ENCODE results near the gene PCNX2. TPM values are rescaled to one million over a fixed set of nuclear protein-coding genes. Genes with fewer than 3 reads are reported as not detected.
"Not testable (repeated sequence)": the region's sequence is repeated elsewhere in the genome, so short reads cannot be mapped to it uniquely, and the experiment has no call there.

The PCNX2 gene
- total RNA-seq, 1 donor from 2014 or later: 23.5 TPM

GRCh38 chr1:233086961-233087881 lies 208.3 kb downstream of the PCNX2 start:
- no peaks in the 10 kb centered on the region for H3K4me1 ChIP-seq (ENCODE audit: control insufficient read depth in 3 of 3, insufficient read depth in 3 of 3, low read length in 3 of 3)
- H3K4me3 ChIP-seq (ENCODE audit: low read length in 3 of 3): no peak overlapping the region
- H3K27me3 ChIP-seq (ENCODE audit: control insufficient read depth in 3 of 3, insufficient read depth in 3 of 3, low read length in 3 of 3): no peaks in the 10 kb centered on the region
- no peaks in the 10 kb centered on the region for H3K36me3 ChIP-seq (ENCODE audit: control insufficient read depth in 3 of 3, insufficient read depth in 3 of 3, low read length in 3 of 3)
- H3K9me3 ChIP-seq (ENCODE audit: control insufficient read depth in 3 of 3, low read length in 3 of 3): no peaks in the 10 kb centered on the region
- no peak overlapping the region for H3K27ac ChIP-seq (ENCODE audit: low read depth, low read length)
- no peak overlapping the region for H3K9ac ChIP-seq (ENCODE audit: low read depth in 1 of 3, low read length in 3 of 3)

GRCh38 chr1:233085566-233085965 lies 210.0 kb downstream of the PCNX2 start:
- no peak overlapping the region for H3K27ac ChIP-seq (ENCODE audit: low read depth, low read length)
- no peaks in the 10 kb centered on the region for H3K9me3 ChIP-seq (ENCODE audit: control insufficient read depth in 3 of 3, low read length in 3 of 3)
- H3K9ac ChIP-seq (ENCODE audit: low read depth in 1 of 3, low read length in 3 of 3): no peak overlapping the region
- no peaks in the 10 kb centered on the region for H3K36me3 ChIP-seq (ENCODE audit: control insufficient read depth in 3 of 3, insufficient read depth in 3 of 3, low read length in 3 of 3)
- H3K4me1 ChIP-seq (ENCODE audit: control insufficient read depth in 3 of 3, insufficient read depth in 3 of 3, low read length in 3 of 3): no peaks in the 10 kb centered on the region
- H3K27me3 ChIP-seq (ENCODE audit: control insufficient read depth in 3 of 3, insufficient read depth in 3 of 3, low read length in 3 of 3): no peaks in the 10 kb centered on the region
- H3K4me3 ChIP-seq (ENCODE audit: low read length in 3 of 3): no peak overlapping the region

GRCh38 chr1:233082778-233083550 lies 212.6 kb downstream of the PCNX2 start:
- H3K9me3 ChIP-seq (ENCODE audit: control insufficient read depth in 3 of 3, low read length in 3 of 3): no peaks in the 10 kb centered on the region
- no peaks in the 10 kb centered on the region for H3K4me1 ChIP-seq (ENCODE audit: control insufficient read depth in 3 of 3, insufficient read depth in 3 of 3, low read length in 3 of 3)
- no peaks in the 10 kb centered on the region for H3K36me3 ChIP-seq (ENCODE audit: control insufficient read depth in 3 of 3, insufficient read depth in 3 of 3, low read length in 3 of 3)
- H3K27me3 ChIP-seq (ENCODE audit: control insufficient read depth in 3 of 3, insufficient read depth in 3 of 3, low read length in 3 of 3): no peaks in the 10 kb centered on the region
- H3K9ac ChIP-seq (ENCODE audit: low read depth in 1 of 3, low read length in 3 of 3): no peak overlapping the region
- no peak overlapping the region for H3K4me3 ChIP-seq (ENCODE audit: low read length in 3 of 3)
- no peak overlapping the region for H3K27ac ChIP-seq (ENCODE audit: low read depth, low read length)

- Histone ChIP-seq H3K4me1 (ENCODE audit: control insufficient read depth in 3 of 3, insufficient read depth in 3 of 3, low read length in 3 of 3) (no peaks in the 10 kb centered on the region), H3K27ac (ENCODE audit: low read depth, low read length) (no peak overlapping the region), H3K27me3 (ENCODE audit: control insufficient read depth in 3 of 3, insufficient read depth in 3 of 3, low read length in 3 of 3) (no peaks in the 10 kb centered on the region), H3K9ac (ENCODE audit: low read depth in 1 of 3, low read length in 3 of 3) (no peak overlapping the region), H3K36me3 (ENCODE audit: control insufficient read depth in 3 of 3, insufficient read depth in 3 of 3, low read length in 3 of 3) (no peaks in the 10 kb centered on the region), H3K4me3 (ENCODE audit: low read length in 3 of 3) (no peak overlapping the region), H3K9me3 (ENCODE audit: control insufficient read depth in 3 of 3, low read length in 3 of 3) (no peaks in the 10 kb centered on the region)
Measured at GRCh38 chr1:233081735-233082134, 213.8 kb downstream of the PCNX2 start.

GRCh38 chr1:233080827-233081226 lies 214.7 kb downstream of the PCNX2 start:
- not testable (repeated sequence) for H3K27me3 ChIP-seq (ENCODE audit: control insufficient read depth in 3 of 3, insufficient read depth in 3 of 3, low read length in 3 of 3); H3K9me3 ChIP-seq (ENCODE audit: control insufficient read depth in 3 of 3, low read length in 3 of 3); H3K36me3 ChIP-seq (ENCODE audit: control insufficient read depth in 3 of 3, insufficient read depth in 3 of 3, low read length in 3 of 3); H3K27ac ChIP-seq (ENCODE audit: low read depth, low read length); H3K9ac ChIP-seq (ENCODE audit: low read depth in 1 of 3, low read length in 3 of 3); H3K4me3 ChIP-seq (ENCODE audit: low read length in 3 of 3); H3K4me1 ChIP-seq (ENCODE audit: control insufficient read depth in 3 of 3, insufficient read depth in 3 of 3, low read length in 3 of 3)

- no peak overlapping the region for H3K27ac ChIP-seq (ENCODE audit: low read depth, low read length)
- no peak overlapping the region for H3K9ac ChIP-seq (ENCODE audit: low read depth in 1 of 3, low read length in 3 of 3)
- no peaks in the 10 kb centered on the region for H3K9me3 ChIP-seq (ENCODE audit: control insufficient read depth in 3 of 3, low read length in 3 of 3)
- H3K27me3 ChIP-seq (ENCODE audit: control insufficient read depth in 3 of 3, insufficient read depth in 3 of 3, low read length in 3 of 3): no peaks in the 10 kb centered on the region
- no peaks in the 10 kb centered on the region for H3K4me1 ChIP-seq (ENCODE audit: control insufficient read depth in 3 of 3, insufficient read depth in 3 of 3, low read length in 3 of 3)
- no peak overlapping the region for H3K4me3 ChIP-seq (ENCODE audit: low read length in 3 of 3)
- no peaks in the 10 kb centered on the region for H3K36me3 ChIP-seq (ENCODE audit: control insufficient read depth in 3 of 3, insufficient read depth in 3 of 3, low read length in 3 of 3)
Measured at GRCh38 chr1:233080286-233080685, 215.2 kb downstream of the PCNX2 start.

GRCh38 chr1:233079574-233079973 lies 216.0 kb downstream of the PCNX2 start:
- Histone ChIP-seq H3K27me3 (ENCODE audit: control insufficient read depth in 3 of 3, insufficient read depth in 3 of 3, low read length in 3 of 3) (no peaks in the 10 kb centered on the region), H3K27ac (ENCODE audit: low read depth, low read length) (no peak overlapping the region), H3K36me3 (ENCODE audit: control insufficient read depth in 3 of 3, insufficient read depth in 3 of 3, low read length in 3 of 3) (no peaks in the 10 kb centered on the region), H3K9ac (ENCODE audit: low read depth in 1 of 3, low read length in 3 of 3) (no peak overlapping the region), H3K4me3 (ENCODE audit: low read length in 3 of 3) (no peak overlapping the region), H3K9me3 (ENCODE audit: control insufficient read depth in 3 of 3, low read length in 3 of 3) (no peaks in the 10 kb centered on the region), H3K4me1 (ENCODE audit: control insufficient read depth in 3 of 3, insufficient read depth in 3 of 3, low read length in 3 of 3) (no peaks in the 10 kb centered on the region)

- Histone ChIP-seq H3K36me3 (ENCODE audit: control insufficient read depth in 3 of 3, insufficient read depth in 3 of 3, low read length in 3 of 3) (no peaks in the 10 kb centered on the region), H3K9me3 (ENCODE audit: control insufficient read depth in 3 of 3, low read length in 3 of 3) (no peaks in the 10 kb centered on the region), H3K4me3 (ENCODE audit: low read length in 3 of 3) (no peak overlapping the region), H3K4me1 (ENCODE audit: control insufficient read depth in 3 of 3, insufficient read depth in 3 of 3, low read length in 3 of 3) (no peaks in the 10 kb centered on the region), H3K27ac (ENCODE audit: low read depth, low read length) (no peak overlapping the region), H3K27me3 (ENCODE audit: control insufficient read depth in 3 of 3, insufficient read depth in 3 of 3, low read length in 3 of 3) (no peaks in the 10 kb centered on the region), H3K9ac (ENCODE audit: low read depth in 1 of 3, low read length in 3 of 3) (no peak overlapping the region)
Measured at GRCh38 chr1:233078396-233078795, 217.1 kb downstream of the PCNX2 start.

- no peaks in the 10 kb centered on the region for H3K4me1 ChIP-seq (ENCODE audit: control insufficient read depth in 3 of 3, insufficient read depth in 3 of 3, low read length in 3 of 3)
- no peak overlapping the region for H3K4me3 ChIP-seq (ENCODE audit: low read length in 3 of 3)
- no peak overlapping the region for H3K9ac ChIP-seq (ENCODE audit: low read depth in 1 of 3, low read length in 3 of 3)
- H3K27me3 ChIP-seq (ENCODE audit: control insufficient read depth in 3 of 3, insufficient read depth in 3 of 3, low read length in 3 of 3): no peaks in the 10 kb centered on the region
- no peak overlapping the region for H3K27ac ChIP-seq (ENCODE audit: low read depth, low read length)
- no peaks in the 10 kb centered on the region for H3K9me3 ChIP-seq (ENCODE audit: control insufficient read depth in 3 of 3, low read length in 3 of 3)
- H3K36me3 ChIP-seq (ENCODE audit: control insufficient read depth in 3 of 3, insufficient read depth in 3 of 3, low read length in 3 of 3): no peaks in the 10 kb centered on the region
Measured at GRCh38 chr1:233075915-233076295, 219.6 kb downstream of the PCNX2 start.

- Histone ChIP-seq H3K9ac (ENCODE audit: low read depth in 1 of 3, low read length in 3 of 3) (no peak overlapping the region), H3K4me3 (ENCODE audit: low read length in 3 of 3) (no peak overlapping the region)
Measured at GRCh38 chr1:233066087-233066486, 229.4 kb downstream of the PCNX2 start.

More at GRCh38 chr1:233066087-233066486, 229.4 kb downstream of the PCNX2 start:
- Histone ChIP-seq H3K4me1 (ENCODE audit: control insufficient read depth in 3 of 3, insufficient read depth in 3 of 3, low read length in 3 of 3) (no peaks in the 10 kb centered on the region), H3K36me3 (ENCODE audit: control insufficient read depth in 3 of 3, insufficient read depth in 3 of 3, low read length in 3 of 3) (no peaks in the 10 kb centered on the region), H3K27ac (ENCODE audit: low read depth, low read length) (no peak overlapping the region), H3K27me3 (ENCODE audit: control insufficient read depth in 3 of 3, insufficient read depth in 3 of 3, low read length in 3 of 3) (no peaks in the 10 kb centered on the region), H3K9me3 (ENCODE audit: control insufficient read depth in 3 of 3, low read length in 3 of 3) (no peaks in the 10 kb centered on the region)

Measured in skeletal muscle tissue (tissue), 4 donors.